Transverse colon (tissue), 3 donors: Measurements from ENCODE around the gene PCID2.

ENCODE experiments used
- EP300 ChIP-seq: sonication (generic); formaldehyde crosslinking; IDR thresholded peaks from one replicate; pipeline ENCODE4 v1.6.1; 2017; ENCODE audit warnings: antibody characterized with exemption, low read depth
- POLR2AphosphoS5 ChIP-seq, 3 donors: sonication (generic); formaldehyde crosslinking; IDR thresholded peaks; one replicate each; pipeline ENCODE4 v1.6.1; 2016; ENCODE audit warnings: antibody characterized with exemption in 3 of 3

GRCh38 chr13:113179374-113180230 lies 28.9 kb downstream of the PCID2 start:
- TF ChIP-seq POLR2AphosphoS5 (IDR thresholded peaks at IDR 0.05) (no peak), EP300 (no peak)
